Measurements from ENCODE around the gene FGF14. TPM values are rescaled to one million over a fixed set of nuclear protein-coding genes. Genes with fewer than 3 reads are reported as not detected.

FGF14 gene
- total RNA-seq, 1 donor from 2014 or later, result not detected

- intact Hi-C loops (cut with DNase I), result no loop called here
- no peaks in the 10 kb centered on the region for H3K36me3 ChIP-seq
- H3K4me3 ChIP-seq, result no peak overlapping the region
- H3K27me3 ChIP-seq, result no peaks in the 10 kb centered on the region
- H3K27ac ChIP-seq, result no peak overlapping the region
- no peaks in the 10 kb centered on the region for H3K9me3 ChIP-seq
- TF ChIP-seq CTCF (IDR thresholded peaks at IDR 0.05), result no peak
- no peaks in the 10 kb centered on the region for H3K4me1 ChIP-seq
- no peak for DNase-seq (ENCODE audit: low spot score in 2 of 2)
These were observed 54.4 kb downstream of the FGF14 start for GRCh38 chr13:102347490-102347889.

GRCh38 chr13:102346769-102347168 lies 55.1 kb downstream of the FGF14 start:
- H3K27me3 ChIP-seq, result no peaks in the 10 kb centered on the region
- H3K4me1 ChIP-seq, result no peaks in the 10 kb centered on the region
- H3K27ac ChIP-seq, result no peak overlapping the region
- no peak for TF ChIP-seq CTCF (IDR thresholded peaks at IDR 0.05)
- H3K4me3 ChIP-seq, result no peak overlapping the region
- no peak for DNase-seq (ENCODE audit: low spot score in 2 of 2)
- H3K36me3 ChIP-seq, result no peaks in the 10 kb centered on the region
- no peaks in the 10 kb centered on the region for H3K9me3 ChIP-seq
- intact Hi-C loops (cut with DNase I), result no loop called here

- intact Hi-C loops (cut with DNase I), result no loop called here
- no peak for DNase-seq (ENCODE audit: low spot score in 2 of 2)
- Histone ChIP-seq H3K27me3 (no peaks in the 10 kb centered on the region), H3K27ac (no peak overlapping the region), H3K9me3 (no peaks in the 10 kb centered on the region), H3K36me3 (no peaks in the 10 kb centered on the region), H3K4me3 (no peak overlapping the region), H3K4me1 (no peaks in the 10 kb centered on the region)
- no peak for TF ChIP-seq CTCF (IDR thresholded peaks at IDR 0.05)
These were observed 57.4 kb downstream of the FGF14 start for GRCh38 chr13:102344410-102344809.

- intact Hi-C loops (cut with DNase I), result no loop called here
These were observed 68.3 kb downstream of the FGF14 start for GRCh38 chr13:102333320-102334198.

GRCh38 chr13:102328909-102329308 lies 72.9 kb downstream of the FGF14 start:
- DNase-seq (ENCODE audit: low spot score in 2 of 2), result no peak
- no peaks in the 10 kb centered on the region for H3K4me1 ChIP-seq
- TF ChIP-seq CTCF (IDR thresholded peaks at IDR 0.05), result no peak
- no peak overlapping the region for H3K4me3 ChIP-seq
- intact Hi-C loops (cut with DNase I), result no loop called here
- H3K27me3 ChIP-seq, result no peaks in the 10 kb centered on the region
- H3K36me3 ChIP-seq, result no peaks in the 10 kb centered on the region
- no peak overlapping the region for H3K27ac ChIP-seq
- no peaks in the 10 kb centered on the region for H3K9me3 ChIP-seq

More at GRCh38 chr13:102333320-102334198, 68.3 kb downstream of the FGF14 start:
- DNase-seq (ENCODE audit: low spot score in 2 of 2), result no peak
- H3K27ac ChIP-seq, result no peak overlapping the region
- no peak for TF ChIP-seq CTCF (IDR thresholded peaks at IDR 0.05)
- H3K36me3 ChIP-seq, result no peaks in the 10 kb centered on the region
- no peak overlapping the region for H3K4me3 ChIP-seq
- H3K9me3 ChIP-seq, result no peaks in the 10 kb centered on the region
- no peaks in the 10 kb centered on the region for H3K27me3 ChIP-seq
- no peaks in the 10 kb centered on the region for H3K4me1 ChIP-seq

Data from ascending aorta (tissue), 2 donors.